ENCODE data around the gene MYH2.
"Not testable (repeated sequence)": the region's sequence is repeated elsewhere in the genome, so short reads cannot be mapped to it uniquely, and the experiment has no call there.

MYH2 gene

GRCh38 chr17:10549096-10549842, at the start of gene MYH2:
Gene MYH2, minus strand, starts transcription at chr17:10549658. Its CDS starts 1,738 bp downstream, at chr17:10547920.
- no peak for DNase-seq

GRCh38 chr17:10598621-10599020, 49.2 kb upstream of the MYH2 start:
- DNase-seq: no peak

- no peak for DNase-seq
Measured at GRCh38 chr17:10589553-10590145, 40.2 kb upstream of the MYH2 start.

GRCh38 chr17:10585529-10585928, 36.1 kb upstream of the MYH2 start:
- no peak for DNase-seq

GRCh38 chr17:10583834-10584233, 34.4 kb upstream of the MYH2 start:
- no peak for DNase-seq

- DNase-seq: no peak
Measured at GRCh38 chr17:10579270-10579669, 29.8 kb upstream of the MYH2 start.

GRCh38 chr17:10574324-10574723, 24.9 kb upstream of the MYH2 start:
- no peak for DNase-seq

- no peak for DNase-seq
Measured at GRCh38 chr17:10563991-10564660, 14.7 kb upstream of the MYH2 start.

GRCh38 chr17:10558049-10558448, 8.6 kb upstream of the MYH2 start:
- no peak for DNase-seq

- no peak for DNase-seq
Measured at GRCh38 chr17:10557422-10557821, 8.0 kb upstream of the MYH2 start.

- no peak for DNase-seq
Measured at GRCh38 chr17:10556301-10557005, 7.0 kb upstream of the MYH2 start.

GRCh38 chr17:10550014-10550413, 556 bp upstream of the MYH2 start:
- DNase-seq: no peak

- DNase-seq: no peak
Measured at GRCh38 chr17:10547351-10547750, 2.1 kb downstream of the MYH2 start.

GRCh38 chr17:10543486-10543885, 6.0 kb downstream of the MYH2 start:
- not testable (repeated sequence) for DNase-seq

GRCh38 chr17:10541179-10541578, 8.3 kb downstream of the MYH2 start:
- not testable (repeated sequence) for DNase-seq

- DNase-seq: no peak
Measured at GRCh38 chr17:10532026-10532425, 17.4 kb downstream of the MYH2 start.

- no peak for DNase-seq
Measured at GRCh38 chr17:10527419-10527818, 22.0 kb downstream of the MYH2 start.

GRCh38 chr17:10526517-10526916, 22.9 kb downstream of the MYH2 start:
- DNase-seq: no peak

- no peak for DNase-seq
Measured at GRCh38 chr17:10523064-10523463, 26.4 kb downstream of the MYH2 start.

- no peak for DNase-seq
Measured at GRCh38 chr17:10521949-10522348, 27.5 kb downstream of the MYH2 start.

- no peak for DNase-seq
Measured at GRCh38 chr17:10518271-10519037, 31.0 kb downstream of the MYH2 start, which contains the start of gene MYH1. Gene MYH1, minus strand, starts transcription at chr17:10518542. Its CDS starts 1,900 bp downstream, at chr17:10516642.

GRCh38 chr17:10516638-10517037, 32.8 kb downstream of the MYH2 start:
- no peak for DNase-seq

GRCh38 chr17:10516065-10516464, 33.4 kb downstream of the MYH2 start:
- no peak for DNase-seq
